IMR-90 (cell line): Measurements from ENCODE around the gene HIRA. TPM values are rescaled to one million over a fixed set of nuclear protein-coding genes. Genes with fewer than 3 reads are reported as not detected.

Experiments
- ATAC-seq: fragments of 200-7000 bp; cut with Tn5 transposase; 2 replicates; pipeline ENCODE4 v1.9.1; 2020; ENCODE audit warnings: low read depth, mild to moderate bottlenecking, moderate library complexity
- BruUV-seq: library from RNA; stranded (reverse); fragments of 400-500 nt; replicated peaks from 2 replicates; lab custom pipeline; 2021; lab: Mats Ljungman, UMichigan
- CTCF ChIA-PET: fragments of 300-600 bp; formaldehyde crosslinking; extraction: SDS; loops from one replicate; lab custom pipeline; 2021; ENCODE audit warnings: antibody characterized with exemption; lab: Yijun Ruan, JAX
- POLR2A ChIA-PET: fragments of 300-600 bp; sonication (Branson Sonifier 250); formaldehyde crosslinking; loops from one replicate; lab custom pipeline; 2022; ENCODE audit warnings: antibody characterized with exemption; ENCODE audit not compliant: unreplicated experiment; lab: Charles Lee
- DNase-seq: peaks from one replicate; pipeline ENCODE4 v3.0.0; 2013
- H2AFZ ChIP-seq: replicated peaks from 2 replicates; pipeline ENCODE3; 2013; ENCODE audit warnings: low read length, mild to moderate bottlenecking; ENCODE audit not compliant: poor library complexity
- H2AK5ac ChIP-seq: 2 replicates; pipeline ENCODE4 v1.6.1; 2013; ENCODE audit warnings: low read depth, low read length, inconsistent platforms
- H2AK9ac ChIP-seq: replicated peaks from 2 replicates; pipeline ENCODE3; 2013; ENCODE audit warnings: mild to moderate bottlenecking, low read depth, low read length, moderate library complexity; ENCODE audit not compliant: poor library complexity
- H2BK120ac ChIP-seq: 2 replicates; pipeline ENCODE4 v1.6.1; 2013; ENCODE audit warnings: low read depth, low read length, inconsistent platforms
- H2BK15ac ChIP-seq: 3 replicates; pipeline ENCODE4 v1.6.1; 2013; ENCODE audit warnings: low read depth, low read length, inconsistent platforms
- H2BK20ac ChIP-seq: 2 replicates; pipeline ENCODE4 v1.6.1; 2013; ENCODE audit warnings: low read depth, mild to moderate bottlenecking, inconsistent platforms, low read length, moderate library complexity
- H2BK5ac ChIP-seq: 2 replicates; pipeline ENCODE4 v1.6.1; 2013; ENCODE audit warnings: mild to moderate bottlenecking, low read depth, low read length, inconsistent platforms; ENCODE audit not compliant: poor library complexity, severe bottlenecking
- H3K14ac ChIP-seq: replicated peaks from 2 replicates; pipeline ENCODE4 v1.6.1; 2013; ENCODE audit warnings: low read depth, low read length, inconsistent platforms
- H3K18ac ChIP-seq: 2 replicates; pipeline ENCODE4 v1.6.1; 2013; ENCODE audit warnings: low read depth, low read length, control low read depth
- H3K23ac ChIP-seq: 2 replicates; pipeline ENCODE4 v1.6.1; 2013; ENCODE audit warnings: low read depth, low read length, inconsistent platforms
- H3K27ac ChIP-seq: 2 replicates; pipeline ENCODE4 v1.5.1; 2013; ENCODE audit warnings: mild to moderate bottlenecking, control low read depth, low read length; ENCODE audit not compliant: insufficient read depth
- H3K27me3 ChIP-seq: 2 replicates; pipeline ENCODE4 v1.6.1; 2013; ENCODE audit warnings: low read length; ENCODE audit not compliant: control insufficient read depth, insufficient read depth
- H3K36me3 ChIP-seq: 2 replicates; pipeline ENCODE4 v1.6.1; 2013; ENCODE audit warnings: low read length, mixed read lengths; ENCODE audit not compliant: control insufficient read depth, insufficient read depth
- H3K4ac ChIP-seq: 2 replicates; pipeline ENCODE4 v1.6.1; 2013; ENCODE audit warnings: low read depth, low read length, inconsistent platforms
- H3K4me1 ChIP-seq: 2 replicates; pipeline ENCODE4 v1.6.1; 2013; ENCODE audit warnings: low read length, mixed read lengths; ENCODE audit not compliant: control insufficient read depth, insufficient read depth
- H3K4me2 ChIP-seq: 2 replicates; pipeline ENCODE4 v1.6.1; 2013; ENCODE audit warnings: low read depth, mild to moderate bottlenecking, control low read depth, low read length, moderate library complexity
- H3K4me3 ChIP-seq: 2 replicates; pipeline ENCODE4 v1.5.1; 2013; ENCODE audit warnings: low read depth, mild to moderate bottlenecking, control low read depth, low read length, moderate library complexity; ENCODE audit not compliant: insufficient read depth
- H3K56ac ChIP-seq: 2 replicates; pipeline ENCODE4 v1.6.1; 2013; ENCODE audit warnings: low read length, inconsistent platforms; ENCODE audit not compliant: insufficient read depth; ENCODE audit errors: extremely low read depth
- H3K79me1 ChIP-seq, 2 experiments: 2 replicates each; pipeline ENCODE4 v1.6.1; 2013; ENCODE audit warnings: low read length in 2 of 2, inconsistent platforms in 1 of 2, low read depth in 1 of 2
- H3K9ac ChIP-seq: 2 replicates; pipeline ENCODE4 v1.6.1; 2013; ENCODE audit warnings: low read depth, low read length, control low read depth
- H3K9me1 ChIP-seq: 2 replicates; pipeline ENCODE4 v1.6.1; 2013; ENCODE audit warnings: low read length, inconsistent platforms; ENCODE audit not compliant: insufficient read depth
- H3K9me3 ChIP-seq: 2 replicates; pipeline ENCODE4 v1.6.1; 2013; ENCODE audit warnings: low read length; ENCODE audit not compliant: control insufficient read depth, insufficient read depth
- H4K20me1 ChIP-seq: 2 replicates; pipeline ENCODE4 v1.6.1; 2013; ENCODE audit warnings: low read length, inconsistent platforms; ENCODE audit not compliant: insufficient read depth
- H4K5ac ChIP-seq: 2 replicates; pipeline ENCODE4 v1.6.1; 2013; ENCODE audit warnings: mild to moderate bottlenecking, low read depth, low read length, control low read depth
- H4K8ac ChIP-seq, 2 experiments: 2 replicates each; pipeline ENCODE4 v1.6.1; 2013; ENCODE audit warnings: low read depth in 2 of 2, low read length in 2 of 2, control low read depth in 1 of 2, inconsistent platforms in 1 of 2
- H4K91ac ChIP-seq: 2 replicates; pipeline ENCODE4 v1.6.1; 2013; ENCODE audit warnings: low read depth, low read length, inconsistent platforms; ENCODE audit not compliant: insufficient read depth
- BHLHE40 ChIP-seq: fragments of 150-350 bp; IDR thresholded peaks from 2 replicates; pipeline ENCODE4 v1.6.1; 2016; ENCODE audit warnings: mild to moderate bottlenecking, low read depth, low read length
- CEBPB ChIP-seq: IDR thresholded peaks from 2 replicates; pipeline ENCODE4 v1.6.1; 2012; ENCODE audit warnings: low read depth, low read length, improper control_type of control experiment
- CHD1 ChIP-seq: IDR thresholded peaks from 2 replicates; pipeline ENCODE4 v1.6.1; 2012; ENCODE audit warnings: low read depth, low read length, improper control_type of control experiment
- CTCF ChIP-seq: conservative IDR thresholded peaks from 2 replicates; pipeline ENCODE4 v1.5.1; 2012; ENCODE audit warnings: mild to moderate bottlenecking, low read depth, low read length, improper control_type of control experiment
- ELK1 ChIP-seq: fragments of 150-350 bp; IDR thresholded peaks from 2 replicates; pipeline ENCODE4 v1.6.1; 2016; ENCODE audit warnings: low read depth, mild to moderate bottlenecking, low read length, moderate library complexity, borderline replicate concordance
- FOS ChIP-seq: fragments of 150-350 bp; IDR thresholded peaks from 2 replicates; pipeline ENCODE4 v1.6.1; 2016; ENCODE audit warnings: low read depth, low read length
- MAFK ChIP-seq: IDR thresholded peaks from 2 replicates; pipeline ENCODE4 v1.6.1; 2012; ENCODE audit warnings: low read depth, low read length, improper control_type of control experiment
- MAZ ChIP-seq: IDR thresholded peaks from 2 replicates; pipeline ENCODE4 v1.6.1; 2012; ENCODE audit warnings: low read depth, mild to moderate bottlenecking, low read length, improper control_type of control experiment, moderate library complexity, borderline replicate concordance
- POLR2A ChIP-seq: IDR thresholded peaks from 2 replicates; pipeline ENCODE4 v1.6.1; 2012; ENCODE audit warnings: mild to moderate bottlenecking, low read depth, low read length
- RAD21 ChIP-seq: IDR thresholded peaks from 2 replicates; pipeline ENCODE4 v1.6.1; 2012; ENCODE audit warnings: low read length, improper control_type of control experiment
- SMC3 ChIP-seq: fragments of 150-350 bp; IDR thresholded peaks from 2 replicates; pipeline ENCODE4 v1.6.1; 2016; ENCODE audit warnings: low read depth, mild to moderate bottlenecking, antibody characterized with exemption, low read length, moderate library complexity
- USF2 ChIP-seq: fragments of 150-350 bp; IDR thresholded peaks from 2 replicates; pipeline ENCODE4 v1.6.1; 2017; ENCODE audit warnings: mild to moderate bottlenecking, antibody characterized with exemption, low read length, low read depth
- WGBS, 2 experiments: methylation state at CpG; one replicate each; pipeline versions ENCODE4 v1.1.5 to v1.1.7; 2013; ENCODE audit warnings: missing lambda C conversion rate in 2 of 2; ENCODE audit not compliant: insufficient read length in 1 of 2; ENCODE audit errors: extremely low coverage in 2 of 2; 5-methylcytosine and 5-hydroxymethylcytosine counted together
- dilution Hi-C: fragments of 300-500 bp; cut with HindIII; formaldehyde crosslinking; loops from one replicate; pipeline ENCODE4 v1.14.3; 2018; ENCODE audit warnings: low sequenced_read_pairs; ENCODE audit not compliant: unreplicated experiment
- in situ Hi-C: fragments of 300-500 bp; cut with MboI; formaldehyde crosslinking; loops from 3 replicates; pipeline ENCODE4 v1.14.3; 2019; ENCODE audit warnings: low sequenced_read_pairs, inconsistent platforms, mixed read lengths
- intact Hi-C: fragments of 100-400 bp; cut with micrococcal nuclease; formaldehyde crosslinking; loops from 2 replicates; pipeline ENCODE4 v1.10.0; 2022
- polyA plus RNA-seq, 3 experiments: library from polyadenylated mRNA; depleted of rRNA; stranded (reverse); fragments of >200 nt; gene quantifications; 2 replicates each; pipeline ENCODE4 v1.2.3, GENCODE V29; 2012; ENCODE audit warnings: low replicate concordance in 1 of 3
- total RNA-seq: library from RNA; depleted of rRNA; stranded (reverse); fragments of >200 nt; gene quantifications from 2 replicates; pipeline ENCODE4 v1.2.3, GENCODE V29; 2012

HIRA gene
- total and polyA plus RNA-seq, 2 of the 4 experiments (the other 2 are of a cell fraction), result 14.5 to 24.2 TPM

- TF ChIP-seq BHLHE40 (no peak), FOS (no peak), MAFK (no peak), CTCF (no peak), ELK1 (no peak), SMC3 (no peak), POLR2A (no peak), RAD21 (no peak), USF2 (no peak), MAZ (no peak), CEBPB (no peak), CHD1 (no peak)
- DNase-seq, result no peak
- H3K9me3 ChIP-seq, result no peaks in the 10 kb centered on the region
- H2AFZ ChIP-seq, result no peak overlapping the region
- no TSS peak for BruUV-seq
- no peak overlapping the region for H3K4me2 ChIP-seq
- no peaks in the 10 kb centered on the region for H3K4me1 ChIP-seq
- H2AK5ac ChIP-seq, result no peak overlapping the region
- H2BK120ac ChIP-seq, result no peak overlapping the region
- H3K23ac ChIP-seq, result no peak overlapping the region
- H2BK20ac ChIP-seq, result no peak overlapping the region
- ChIA-PET CTCF (no interaction called here), POLR2A (no interaction called here)
- in situ Hi-C loops (loop anchor here (10.0 to 25.0 kb wide), 2 partner anchors 166 to 389 kb away; no protein-coding TSS in a partner anchor), dilution Hi-C loops (no loop called here), intact Hi-C loops (no loop called here)
- no peak overlapping the region for H3K4ac ChIP-seq
- H2AK9ac ChIP-seq, result no peak overlapping the region
- H3K27me3 ChIP-seq, result no peaks in the 10 kb centered on the region
- H3K4me3 ChIP-seq, result no peak overlapping the region
- H2BK15ac ChIP-seq, result no peak overlapping the region
- H4K8ac ChIP-seq, result no peak overlapping the region
- H3K9me1 ChIP-seq, result no peaks in the 10 kb centered on the region
- H3K36me3 ChIP-seq, result peaks cover 64% of the 10 kb centered on the region
- H2BK5ac ChIP-seq, result no peak overlapping the region
- H4K5ac ChIP-seq, result no peak overlapping the region
- H4K91ac ChIP-seq, result no peak overlapping the region
- no peak for ATAC-seq
- no peak overlapping the region for H3K14ac ChIP-seq
- no peak overlapping the region for H3K9ac ChIP-seq
- no peak overlapping the region for H3K18ac ChIP-seq
- H3K79me1 ChIP-seq, result peaks cover 0 to 3% of the 10 kb centered on the region in 2 experiments; a peak in 1 of 4 replicates
- no peak overlapping the region for H3K27ac ChIP-seq
- no peak overlapping the region for H3K56ac ChIP-seq
- WGBS, 2 experiments, result 98% methylated on average over 7 of the region's 9 CpGs; no CpG with 5 or more reads in 1 of the 2 experiments
- H4K20me1 ChIP-seq, result no peaks in the 10 kb centered on the region
Measured at GRCh38 chr22:19350947-19351346, 80.6 kb downstream of the HIRA start.
